SK-N-SH treated with all-trans-retinoic acid at 6 μM for 48 hours (cell line): ENCODE results near the gene ZBTB8B.
"Not testable (repeated sequence)": the region's sequence is repeated elsewhere in the genome, so short reads cannot be mapped to it uniquely, and the experiment has no call there.

Experiments used
- ARNTL ChIP-seq: fragments of 450-650 bp; formaldehyde crosslinking; IDR thresholded peaks from 2 replicates; pipeline ENCODE4 v1.5.0; 2020; ENCODE audit warnings: low read depth, mild to moderate bottlenecking, moderate library complexity, borderline replicate concordance
- CSRNP3 ChIP-seq: fragments of 250-450 bp; sonication (Bioruptor Pico); IDR thresholded peaks from 2 replicates; pipeline ENCODE4 v1.5.1; 2021; ENCODE audit warnings: mild to moderate bottlenecking, moderate library complexity
- ESRRG ChIP-seq: fragments of 250-450 bp; sonication (Bioruptor Pico); IDR thresholded peaks from 2 replicates; pipeline ENCODE4 v1.6.1; 2021; ENCODE audit warnings: mild to moderate bottlenecking
- GLIS3 ChIP-seq: fragments of 250-450 bp; sonication (Bioruptor Pico); IDR thresholded peaks from 2 replicates; pipeline ENCODE4 v1.5.0; 2020; ENCODE audit warnings: mild to moderate bottlenecking, moderate library complexity
- OSR1 ChIP-seq: fragments of 250-450 bp; sonication (Bioruptor Pico); IDR thresholded peaks from 2 replicates; pipeline ENCODE4 v1.8.0; 2022; ENCODE audit warnings: moderate library complexity, mild to moderate bottlenecking, inconsistent platforms
- PATZ1 ChIP-seq: fragments of 250-450 bp; sonication (Bioruptor Pico); IDR thresholded peaks from 2 replicates; pipeline ENCODE4 v1.8.0; 2020; ENCODE audit warnings: mild to moderate bottlenecking, moderate library complexity, borderline replicate concordance
- PPARA ChIP-seq: fragments of 250-450 bp; sonication (Bioruptor Pico); IDR thresholded peaks from 2 replicates; pipeline ENCODE4 v1.5.0; 2020; ENCODE audit warnings: mild to moderate bottlenecking, borderline replicate concordance
- TOX ChIP-seq: fragments of 250-450 bp; sonication (Bioruptor Pico); IDR thresholded peaks from 2 replicates; pipeline ENCODE4 v1.8.0; 2021; ENCODE audit warnings: mild to moderate bottlenecking, moderate library complexity, borderline replicate concordance
- TSHZ2 ChIP-seq: fragments of 250-450 bp; sonication (Bioruptor Pico); IDR thresholded peaks from 2 replicates; pipeline ENCODE4 v1.5.0; 2020; ENCODE audit warnings: mild to moderate bottlenecking, moderate library complexity
- ZC3H10 ChIP-seq: fragments of 250-450 bp; sonication (Bioruptor Pico); IDR thresholded peaks from 2 replicates; pipeline ENCODE4 v1.5.1; 2021; ENCODE audit warnings: mild to moderate bottlenecking, moderate library complexity
- ZFP3 ChIP-seq: fragments of 250-450 bp; sonication (Bioruptor Pico); IDR thresholded peaks from 2 replicates; pipeline ENCODE4 v1.5.0; 2020; ENCODE audit warnings: mild to moderate bottlenecking, moderate library complexity
- ZFP30 ChIP-seq: fragments of 450-650 bp; formaldehyde crosslinking; IDR thresholded peaks from 2 replicates; pipeline ENCODE4 v1.5.0; 2022; ENCODE audit warnings: mild to moderate bottlenecking, moderate library complexity

GRCh38 chr1:32441467-32441866, 23.4 kb upstream of the ZBTB8B start:
- not testable (repeated sequence) for TF ChIP-seq ZC3H10 (CRISPR knock-in tag); ZFP30; ZFP3 (CRISPR knock-in tag); PPARA (CRISPR knock-in tag); GLIS3 (CRISPR knock-in tag); ARNTL (CRISPR knock-in tag); PATZ1 (CRISPR knock-in tag); CSRNP3; OSR1; ESRRG (CRISPR knock-in tag); TOX (CRISPR knock-in tag); TSHZ2 (CRISPR knock-in tag)
